DOHH2 (cell line): ENCODE measurements around the gene ARHGEF12.

Experiments
- CTCF ChIP-seq: fragments of 200-600 bp; sonication (generic); IDR thresholded peaks from one replicate; pipeline ENCODE4 v1.5.1; 2014; ENCODE audit warnings: antibody characterized with exemption, mild to moderate bottlenecking, low read depth, low read length; ENCODE audit not compliant: poor library complexity, severe bottlenecking
- EZH2phosphoT487 ChIP-seq: fragments of 200-600 bp; sonication (generic); IDR thresholded peaks from 2 replicates; pipeline ENCODE4 v1.6.1; 2017; ENCODE audit warnings: borderline replicate concordance, mild to moderate bottlenecking, antibody characterized with exemption, low read length, moderate library complexity, mixed read lengths

GRCh38 chr11:120391854-120392253, 55.6 kb downstream of the ARHGEF12 start:
- TF ChIP-seq CTCF (no peak), EZH2phosphoT487 (no peak)
